ENCODE measurements around the gene BLACAT1.
"Not testable (repeated sequence)": the region's sequence is repeated elsewhere in the genome, so short reads cannot be mapped to it uniquely, and the experiment has no call there.

The BLACAT1 gene

DNA sequence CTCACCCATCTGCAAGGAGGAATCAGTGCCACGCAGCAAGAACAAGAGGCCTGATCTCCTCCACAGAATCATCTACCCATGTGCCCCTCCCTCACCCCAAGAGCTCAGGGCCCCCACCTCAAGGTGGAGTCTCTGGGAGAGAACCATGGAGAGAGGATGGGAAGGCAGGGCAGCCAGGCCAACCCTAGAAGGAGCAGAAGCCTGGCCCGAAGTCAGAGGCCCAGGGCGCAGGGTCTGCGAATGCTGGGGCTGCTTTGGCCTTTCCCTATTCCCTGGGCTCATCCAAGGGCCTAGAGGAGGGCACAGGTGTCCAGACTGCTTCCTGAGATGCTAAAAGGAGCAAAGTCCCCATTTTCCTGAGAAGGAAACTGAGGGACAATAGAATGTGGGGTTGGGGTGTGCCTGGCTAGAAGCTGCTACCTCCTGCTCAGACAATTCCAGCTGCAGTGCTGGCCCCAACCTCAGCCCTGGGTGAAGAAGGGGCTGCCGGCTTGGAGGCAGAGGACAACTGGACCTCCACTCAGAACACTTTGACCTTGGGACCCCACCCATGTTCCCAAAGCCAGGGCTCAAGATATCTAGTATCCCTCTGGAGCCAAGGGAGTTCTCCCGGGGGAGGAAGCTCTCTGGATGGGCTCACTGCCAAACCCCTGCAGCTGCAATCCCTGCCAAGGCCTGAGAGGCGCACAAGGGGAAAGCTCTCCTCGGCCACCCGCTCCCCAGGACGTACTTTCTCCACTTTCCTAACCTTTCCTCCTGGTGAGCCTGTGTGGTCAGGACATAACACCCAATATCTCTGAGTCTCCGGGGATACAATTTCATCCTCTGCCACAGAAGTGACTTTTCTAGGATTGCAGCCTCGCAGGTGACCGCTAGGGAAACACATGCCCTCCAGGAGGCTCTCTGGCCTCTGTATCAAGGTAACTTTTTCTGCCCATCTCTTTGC lies 17.4 kb downstream of the BLACAT1 start:
- DNase-seq = no peak

DNA sequence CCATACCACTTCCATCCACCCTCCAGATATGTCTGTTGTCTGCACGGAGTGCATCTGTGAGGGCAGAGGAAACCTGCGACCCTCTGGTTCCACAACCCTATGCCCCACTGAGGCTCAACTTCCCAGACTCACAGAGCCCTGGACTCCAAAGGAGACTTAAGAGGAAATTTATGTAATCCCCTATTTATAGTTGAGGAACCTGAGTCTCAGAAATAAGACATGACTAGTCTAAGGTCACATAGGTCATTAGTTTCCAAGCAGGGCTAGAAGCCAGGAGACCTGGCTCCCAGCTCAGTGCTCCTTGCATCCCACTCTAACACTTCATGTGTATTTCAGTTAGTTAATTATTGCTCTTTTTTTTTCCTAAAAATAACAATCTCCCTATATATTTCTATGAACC lies 18.3 kb downstream of the BLACAT1 start:
- no peak for DNase-seq

DNA sequence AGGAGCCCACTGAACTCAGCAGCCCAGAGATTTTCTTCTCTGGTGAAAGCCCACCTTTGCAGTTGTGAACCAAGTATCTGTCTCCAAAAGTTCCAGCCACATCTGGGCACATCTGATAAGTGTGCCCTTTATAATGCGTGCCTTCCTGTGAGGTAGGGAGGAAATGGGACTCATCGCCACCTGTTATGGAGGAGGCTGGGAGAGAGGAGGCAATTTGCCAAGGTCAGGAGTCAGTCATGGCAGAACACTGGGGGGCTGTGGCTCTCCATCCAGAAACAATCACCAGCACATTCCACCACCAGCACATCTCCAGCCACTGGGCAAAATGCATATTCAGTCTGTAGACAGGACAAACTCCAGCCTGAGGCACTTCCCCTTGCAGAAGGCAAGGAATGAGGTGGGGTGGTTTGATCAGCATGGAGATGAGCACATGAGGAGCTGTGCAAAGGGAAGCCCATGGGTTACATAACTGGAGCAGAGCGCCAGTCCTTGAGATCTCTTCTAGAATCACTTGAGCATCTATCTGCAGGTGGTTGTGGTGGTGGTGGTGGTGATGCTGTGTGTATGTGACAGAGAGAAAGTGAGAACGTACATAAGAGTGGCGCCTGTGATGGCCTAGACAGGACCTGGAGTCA lies 19.0 kb downstream of the BLACAT1 start:
- DNase-seq = no peak

DNA sequence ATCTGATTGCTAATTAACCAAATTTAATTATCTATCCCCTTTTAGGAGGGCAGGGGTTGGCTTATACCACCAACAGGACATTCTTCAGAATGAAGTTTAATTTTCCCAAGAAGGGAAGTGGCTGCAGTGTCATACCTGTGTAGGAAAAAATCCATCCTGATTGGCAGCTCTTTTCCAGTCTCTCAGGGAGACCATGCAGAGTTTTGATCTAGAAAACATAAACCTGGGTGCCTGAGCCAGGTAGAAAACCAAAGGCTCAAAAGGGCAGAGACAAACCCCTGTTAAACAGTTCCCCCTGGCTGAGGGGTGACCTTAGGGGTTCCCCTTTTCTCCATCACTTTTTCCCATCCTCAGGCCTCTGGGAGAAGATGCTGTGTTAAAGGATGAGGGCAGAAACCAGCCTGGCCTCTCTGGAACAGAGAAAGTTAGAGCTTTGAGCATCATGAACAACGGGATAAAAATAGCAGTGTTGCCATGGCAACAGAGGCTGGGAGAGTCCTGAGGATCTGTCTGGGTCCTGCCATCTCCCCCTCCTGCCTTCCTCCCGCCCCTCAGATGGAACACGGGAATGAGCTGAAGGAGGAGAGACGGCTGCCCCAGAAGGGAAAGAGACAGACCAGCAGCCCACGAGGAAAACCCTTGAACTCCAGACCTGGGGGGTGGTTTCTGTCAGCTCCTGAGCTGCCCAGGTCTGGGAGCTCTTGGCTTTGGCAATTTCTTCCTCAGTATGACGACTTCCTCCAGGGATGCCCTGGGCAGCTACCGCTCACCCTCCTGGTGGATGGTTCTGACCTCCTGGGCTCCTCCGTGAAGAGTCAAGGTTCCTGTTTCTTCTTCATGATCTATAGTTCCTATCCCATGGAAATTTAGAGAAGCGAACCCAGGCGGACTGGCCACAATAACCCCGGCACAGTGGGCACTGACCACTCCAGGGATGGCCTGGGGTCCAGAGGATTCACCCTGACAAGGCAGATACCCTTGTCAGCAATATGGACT lies 20.0 kb downstream of the BLACAT1 start:
- no peak for DNase-seq

DNA sequence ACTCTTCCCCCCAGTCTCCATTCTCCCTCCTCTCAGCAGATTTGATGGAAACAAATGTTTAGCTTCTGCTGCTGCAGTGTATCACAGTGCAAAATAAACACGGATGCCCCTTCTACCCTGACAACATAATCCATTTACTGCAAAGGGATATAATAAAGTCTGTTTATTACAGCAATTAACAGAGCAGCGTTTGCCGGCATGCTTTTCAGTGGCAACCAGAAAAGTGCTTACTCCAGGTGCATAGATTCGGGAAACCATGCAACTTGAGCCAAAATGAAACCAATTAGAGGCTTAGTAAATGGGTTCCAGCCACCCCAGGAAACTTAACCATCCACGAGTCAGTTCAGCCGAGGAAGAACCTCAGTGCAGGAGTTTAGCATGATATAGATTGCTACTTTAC lies 21.1 kb downstream of the BLACAT1 start:
- DNase-seq = no peak

DNA sequence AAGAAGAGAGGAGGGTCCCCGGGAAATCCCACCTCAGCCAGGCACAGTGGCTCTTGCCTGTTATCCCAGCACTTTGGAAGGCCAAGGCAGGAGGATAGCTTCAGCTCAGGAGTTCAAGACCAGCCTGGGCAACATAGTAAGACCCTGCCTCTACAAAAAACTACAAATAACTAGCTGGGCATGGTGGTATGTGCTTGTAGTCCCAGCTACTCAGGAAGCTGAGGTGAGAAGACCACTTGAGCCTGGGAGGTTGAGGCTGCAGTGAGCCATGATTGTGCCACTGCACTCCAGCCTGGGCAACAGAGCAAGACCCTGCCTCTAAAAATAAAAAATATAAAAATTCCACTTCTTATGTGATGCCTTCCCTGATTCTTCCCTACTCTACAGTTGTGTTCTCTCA lies 23.2 kb downstream of the BLACAT1 start:
- not testable (repeated sequence) for DNase-seq

DNA sequence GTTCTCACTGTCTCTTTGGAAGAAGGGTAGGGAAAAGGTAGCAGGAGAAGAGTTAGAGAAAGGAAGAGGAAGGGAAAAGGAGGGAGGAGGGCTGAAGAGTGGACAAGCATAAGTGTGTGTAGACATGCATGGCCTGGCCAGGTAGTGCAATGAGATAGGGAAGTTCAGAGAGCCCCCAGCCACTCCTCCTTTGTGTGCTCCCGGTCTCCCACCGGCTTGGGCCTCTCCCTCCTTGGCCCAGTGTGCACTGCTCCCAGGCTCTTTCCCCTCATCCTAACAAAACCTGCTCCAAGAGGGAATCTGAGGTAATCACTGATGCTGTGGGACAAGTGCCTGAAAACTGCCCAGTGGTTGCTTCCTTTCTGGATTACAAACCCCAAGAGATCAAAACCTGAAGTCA lies 23.7 kb downstream of the BLACAT1 start:
- DNase-seq = no peak

DNA sequence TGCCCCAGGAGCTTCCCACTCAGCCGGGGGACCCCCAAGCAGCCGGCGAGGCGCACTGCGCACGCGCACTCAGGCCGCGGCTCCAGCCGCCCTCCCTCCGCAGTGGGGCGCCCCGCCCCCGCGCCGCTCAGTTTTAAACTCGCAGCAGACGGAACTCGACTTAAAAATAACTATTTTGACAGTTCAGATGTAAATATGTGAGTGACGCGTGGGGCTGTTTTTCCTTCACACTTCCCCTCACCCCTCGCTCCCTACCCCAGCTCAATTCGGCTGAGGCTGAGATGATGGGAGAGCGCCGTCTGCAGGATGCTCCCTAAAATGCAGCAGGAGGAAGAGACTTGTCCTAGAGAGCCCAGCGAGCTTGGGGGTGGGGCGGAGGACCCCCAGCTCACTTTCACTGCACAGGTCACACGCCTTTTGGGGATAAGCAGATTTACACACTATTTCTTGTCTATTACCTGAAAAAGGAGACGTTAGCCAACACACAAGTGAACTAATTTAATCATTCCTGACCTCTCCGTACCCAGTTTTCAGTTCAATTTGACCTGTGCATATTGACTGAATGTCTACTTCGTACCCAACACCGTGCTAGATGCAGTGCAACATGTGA lies 25.0 kb downstream of the BLACAT1 start:
- peak; percentile 72 to 74 for DNase-seq

DNA sequence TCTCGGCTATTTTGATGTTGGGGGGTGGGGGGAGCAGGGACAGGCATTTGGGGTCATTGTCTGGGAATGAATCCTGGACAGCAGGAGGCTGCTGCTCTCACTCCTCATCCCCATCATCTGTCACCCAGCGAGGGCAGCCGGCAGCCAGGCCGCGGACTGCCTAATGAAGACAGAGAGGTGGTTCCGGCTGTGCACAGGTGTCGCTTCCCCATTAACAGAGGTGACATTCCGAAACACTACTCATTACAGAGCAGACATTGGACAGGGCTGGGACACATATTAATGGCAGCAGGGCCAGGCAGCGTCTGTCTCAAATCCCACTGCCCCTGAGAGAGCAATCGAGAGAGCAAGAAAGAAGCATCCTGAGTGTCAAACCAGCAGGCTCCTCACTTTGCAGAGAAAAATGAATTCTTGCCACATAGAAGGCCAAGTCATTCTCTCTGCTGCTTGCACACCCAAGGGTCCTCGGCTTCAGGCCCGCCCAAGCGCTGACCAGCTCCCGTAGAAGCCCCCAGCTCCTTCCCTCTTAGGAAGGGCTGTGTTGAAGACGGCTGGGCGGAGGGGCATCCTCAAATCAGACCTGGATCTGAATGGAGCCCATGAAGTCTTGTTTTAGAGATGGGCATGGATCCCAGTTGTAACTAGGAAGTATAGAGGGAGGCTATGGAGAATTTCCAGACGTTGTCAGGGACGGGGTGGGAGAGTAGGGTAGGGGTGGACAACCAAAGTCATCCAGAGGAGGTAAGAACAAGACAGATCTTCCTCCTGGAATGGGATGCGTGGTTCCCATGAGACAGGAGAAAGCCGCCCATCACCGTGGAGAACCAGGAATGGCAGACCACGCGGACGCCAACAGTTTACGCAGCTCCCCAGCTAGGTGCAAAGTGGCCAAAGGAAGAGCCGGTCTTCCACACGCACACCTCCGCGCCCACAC lies 25.8 kb downstream of the BLACAT1 start:
- no peak for DNase-seq

DNA sequence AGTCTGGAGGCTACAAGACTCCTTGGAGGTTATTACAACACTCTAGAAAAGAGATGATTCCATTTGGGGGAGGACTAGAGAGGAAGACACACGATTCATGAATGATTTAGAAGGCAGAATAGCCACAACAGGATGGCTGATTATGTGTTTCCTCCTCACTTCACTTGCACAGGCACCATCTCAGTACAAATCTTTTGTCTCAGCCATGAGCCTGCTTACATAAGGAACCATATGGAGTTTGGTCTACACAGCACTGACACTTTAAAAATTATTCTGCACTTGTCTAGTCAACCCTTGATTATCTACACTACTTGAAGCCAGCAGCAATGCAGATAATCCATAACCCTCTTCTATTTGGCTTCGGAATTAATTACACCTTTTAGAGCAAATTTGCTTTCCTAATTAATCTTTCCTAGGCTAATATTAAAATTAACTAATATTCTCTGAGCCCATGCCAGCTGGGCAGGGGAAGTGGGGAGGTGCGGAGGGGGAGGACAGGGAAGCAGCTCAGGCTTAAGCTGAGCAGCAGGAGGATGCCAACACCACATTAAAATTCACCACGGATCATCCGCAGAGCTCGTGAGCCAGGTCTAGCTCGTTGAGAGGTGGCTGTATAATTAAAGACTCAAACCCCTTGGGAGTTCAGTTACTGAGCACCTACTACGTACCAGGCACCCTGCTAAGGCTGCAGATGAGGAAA lies 30.8 kb downstream of the BLACAT1 start:
- no peak for DNase-seq

DNA sequence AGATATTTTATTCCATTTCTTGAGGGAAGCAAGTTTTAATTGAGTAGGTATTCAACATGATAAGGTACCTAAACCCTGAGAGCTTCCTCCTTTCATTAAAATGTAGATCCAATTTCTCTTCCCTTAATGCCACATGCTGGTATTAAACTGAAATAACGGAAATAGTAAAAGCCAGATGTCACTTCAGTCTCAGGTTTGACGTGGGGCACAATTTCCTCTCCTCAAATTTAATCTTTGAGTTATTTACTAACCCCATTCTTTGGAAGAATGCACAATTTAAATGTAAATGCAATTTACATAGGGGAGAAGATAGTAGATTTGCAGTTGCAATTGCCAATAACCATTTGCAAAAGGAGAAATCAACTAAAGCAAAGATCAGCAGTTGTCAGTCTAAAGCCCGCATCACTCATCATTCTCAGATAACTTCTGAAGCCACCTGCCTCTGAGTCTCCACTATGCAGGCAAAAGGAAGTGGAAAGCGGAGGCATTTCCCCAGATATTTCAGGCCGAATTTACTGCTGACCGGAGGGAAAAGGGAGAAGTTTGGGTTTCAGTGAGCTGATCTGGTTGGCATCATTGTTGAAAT lies 31.9 kb downstream of the BLACAT1 start:
- DNase-seq = no peak

DNA sequence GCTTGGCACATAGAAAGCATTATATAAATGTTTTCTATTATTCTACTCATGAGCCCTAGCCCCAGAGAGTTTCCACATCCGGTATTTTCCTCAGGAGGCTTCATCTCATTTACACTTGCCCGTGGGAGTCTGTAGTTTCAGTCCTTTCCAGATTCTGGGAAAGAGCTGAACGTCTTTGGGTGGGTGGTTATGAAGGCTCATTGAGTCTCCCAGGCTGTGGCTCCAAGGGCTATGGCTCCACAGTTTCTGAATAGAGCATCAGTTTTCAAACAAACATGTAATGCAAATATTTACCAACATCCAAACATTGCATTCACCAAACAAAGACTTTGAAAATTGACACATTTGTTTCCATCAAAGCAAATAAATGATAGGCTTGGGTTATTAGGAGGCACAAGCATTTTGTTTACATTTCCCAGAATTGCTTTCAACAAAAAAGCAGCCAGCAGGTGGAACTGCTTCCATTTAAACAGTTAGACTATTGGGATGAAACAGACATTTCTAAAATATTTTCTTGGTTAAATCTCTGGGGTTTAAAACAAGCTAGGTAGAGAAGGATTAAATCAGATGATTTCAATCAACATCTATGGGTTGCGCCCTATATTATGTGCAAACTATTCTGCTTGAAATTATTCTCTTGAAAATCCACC lies 32.7 kb downstream of the BLACAT1 start:
- no peak for DNase-seq

DNA sequence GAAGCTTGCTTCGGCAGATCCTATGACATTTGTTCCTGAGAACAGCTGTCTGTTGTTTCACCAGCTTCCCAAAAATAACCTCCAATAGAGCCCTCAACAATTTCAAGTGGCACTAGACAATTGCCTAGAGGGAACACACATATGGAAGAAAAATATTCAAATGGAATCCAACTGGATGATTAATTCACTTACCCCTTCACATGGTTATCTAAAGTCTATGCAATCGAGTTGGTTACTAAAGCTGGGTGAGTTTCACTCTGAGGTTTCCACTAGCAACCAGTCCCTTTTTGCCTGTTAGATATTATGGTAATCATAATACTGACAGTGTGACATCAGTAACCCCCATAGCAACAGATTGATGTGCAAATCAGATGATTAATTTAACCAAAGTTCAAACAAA lies 34.0 kb downstream of the BLACAT1 start, which contains the start of gene LEMD1:
Gene LEMD1 (minus strand): TSS at position 259 of the 400 bp plus-strand sequence. CDS start 1,520 bp downstream, outside the sequence.
- DNase-seq = no peak

DNA sequence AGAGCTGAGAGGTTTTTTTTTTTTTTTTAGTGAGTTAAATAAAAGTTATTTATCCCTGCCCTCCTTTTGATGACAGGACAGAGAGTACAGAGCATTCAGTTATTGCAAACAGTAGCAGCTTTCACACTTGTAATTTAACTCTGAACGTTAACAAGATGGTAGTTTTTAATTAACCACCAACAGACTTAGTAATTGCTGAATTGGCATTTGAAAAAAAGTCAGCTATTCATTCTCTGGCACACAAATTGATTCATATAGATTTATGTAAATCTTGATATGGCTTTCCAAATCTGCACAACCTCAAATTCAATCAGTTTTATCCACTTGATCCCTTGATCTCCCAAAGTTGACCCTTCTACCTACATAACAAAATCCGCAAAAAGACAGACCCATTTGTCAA lies 34.9 kb downstream of the BLACAT1 start:
- DNase-seq = no peak

DNA sequence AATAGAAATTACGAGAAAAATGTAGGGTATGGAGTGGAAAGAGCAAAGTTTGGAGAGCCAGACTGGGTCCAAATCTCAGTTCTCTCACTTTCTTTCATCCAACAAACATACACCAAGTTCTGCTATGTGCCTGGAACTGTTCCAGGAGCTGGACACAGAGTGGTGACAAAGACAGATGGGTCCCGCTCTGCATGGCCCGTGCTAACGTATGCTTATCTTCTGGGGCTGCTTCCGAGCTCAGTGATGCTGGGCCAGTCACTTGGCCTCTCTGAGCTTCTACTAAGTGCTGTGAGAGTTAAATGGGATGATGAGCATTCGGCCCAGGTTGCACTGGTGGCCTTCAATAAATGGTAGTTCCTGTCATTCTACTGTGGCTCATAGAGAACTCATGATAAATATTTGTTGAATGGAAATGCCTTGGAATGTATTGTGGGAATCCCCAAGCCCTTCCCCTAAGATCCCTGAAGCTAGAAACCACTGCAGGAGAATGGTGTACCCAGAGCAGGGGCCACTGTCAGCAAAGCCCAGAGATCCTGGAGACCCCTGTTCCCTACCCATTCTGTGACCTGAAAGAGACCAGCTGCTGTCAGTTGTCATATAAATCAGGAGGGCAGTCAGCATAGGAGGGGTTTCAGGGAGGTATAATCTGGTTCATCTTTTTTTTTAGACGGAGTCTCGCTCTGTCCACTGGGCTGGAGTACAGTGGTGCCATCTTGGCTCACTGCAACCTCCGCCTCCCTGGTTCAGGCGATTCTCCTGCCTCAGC lies 37.8 kb downstream of the BLACAT1 start:
- no peak for DNase-seq

DNA sequence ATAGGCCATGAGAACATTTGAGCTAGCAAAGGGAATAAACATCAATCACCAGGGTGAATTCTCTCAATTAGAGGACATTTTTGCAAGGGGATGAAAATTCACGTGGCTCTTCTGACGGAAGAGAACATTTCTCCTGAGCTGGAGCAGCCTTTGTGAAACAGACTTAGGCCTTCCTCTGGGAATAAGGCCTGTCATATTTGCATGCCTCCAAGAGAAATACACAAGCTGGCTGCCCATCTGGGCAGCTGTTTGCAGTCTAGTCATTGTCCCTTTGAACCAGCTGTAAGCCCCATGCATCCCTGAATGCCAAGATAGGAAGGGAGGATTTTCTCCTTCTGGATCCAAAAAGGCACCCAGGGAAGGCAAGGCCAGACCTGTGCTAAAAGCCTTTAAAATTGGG lies 39.5 kb downstream of the BLACAT1 start:
- no peak for DNase-seq

DNA sequence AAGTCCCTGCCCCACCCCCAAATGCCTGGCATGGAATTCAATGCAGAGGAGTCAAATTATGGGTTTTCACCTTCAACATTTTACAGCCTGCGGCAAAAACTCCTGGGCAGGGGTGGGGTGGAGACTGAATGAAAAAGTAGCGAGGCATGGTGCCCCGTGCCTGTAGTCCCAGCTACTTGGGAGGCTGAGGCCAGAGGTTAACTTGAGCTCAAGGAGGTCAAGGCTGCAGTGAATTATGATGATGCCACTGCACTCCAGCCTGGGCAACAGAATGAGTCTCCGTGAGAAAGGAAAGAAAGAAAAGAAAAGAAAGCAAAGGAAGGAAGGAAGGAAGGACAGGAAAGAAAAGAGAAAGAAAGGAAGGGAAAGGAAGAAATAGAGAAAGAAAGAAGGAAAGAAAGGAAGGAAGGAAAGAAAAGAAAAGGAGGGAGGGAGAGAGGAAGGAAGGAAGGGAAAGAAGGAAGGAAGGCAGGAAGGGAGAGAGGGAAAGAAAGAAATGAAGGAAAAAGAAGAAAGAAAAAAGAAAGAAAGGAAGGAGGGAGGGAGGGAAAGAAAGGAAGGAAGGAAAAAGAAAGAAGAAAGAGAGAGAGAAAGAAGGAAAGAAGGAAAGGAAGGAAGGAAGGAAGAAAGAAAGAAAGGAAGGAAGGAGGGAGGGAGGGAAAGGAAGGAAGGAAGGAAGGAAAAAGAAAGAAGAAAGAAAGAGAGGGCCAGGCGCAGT lies 45.1 kb downstream of the BLACAT1 start:
- DNase-seq = no peak

DNA sequence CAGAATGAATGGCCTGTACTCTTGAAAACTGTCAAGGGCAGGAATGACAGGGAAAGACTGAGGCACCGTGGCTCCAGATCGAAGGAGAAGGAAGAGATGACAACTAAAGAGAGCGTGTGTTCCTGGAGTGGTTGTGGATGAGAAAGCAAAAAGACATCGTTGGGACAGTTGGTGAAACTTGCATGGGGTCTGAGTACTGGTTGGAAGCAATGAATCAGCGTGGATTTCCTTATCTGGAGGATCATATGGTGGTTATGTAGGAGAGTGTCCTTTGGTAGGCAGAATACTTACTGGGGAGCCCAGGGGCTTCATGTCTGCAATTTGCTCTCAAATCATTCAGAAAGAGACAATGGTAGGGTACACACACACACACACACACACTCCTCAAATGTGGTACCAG lies 47.9 kb downstream of the BLACAT1 start:
- DNase-seq = no peak
